Motor neuron (in vitro differentiated cells): ENCODE data around the gene CCDC78. TPM values are rescaled to one million over a fixed set of nuclear protein-coding genes. Genes with fewer than 3 reads are reported as not detected.

ENCODE experiments used
- ATAC-seq, 8 experiments: fragments of 200-7000 bp; cut with Tn5 transposase; replicated peaks in 6 of 8; 2 replicates each; pipeline ENCODE4 v1.8.0; 2021; ENCODE audit warnings: mild to moderate bottlenecking in 8 of 8, moderate library complexity in 8 of 8
- H3K27ac ChIP-seq, 2 donors: fragments of 250-450 bp; sonication (Bioruptor Pico); 2 replicates each; pipeline ENCODE4 v1.9.0; 2021; ENCODE audit warnings: antibody characterized with exemption in 2 of 2, mild to moderate bottlenecking in 2 of 2, moderate library complexity in 1 of 2
- H3K4me1 ChIP-seq, 2 donors: fragments of 250-450 bp; sonication (Bioruptor Pico); replicated peaks in 1 of 2; 2 replicates each; pipeline ENCODE4 v1.6.1; 2021; ENCODE audit warnings: antibody characterized with exemption in 2 of 2, mild to moderate bottlenecking in 2 of 2, moderate library complexity in 1 of 2
- H3K4me3 ChIP-seq, 5 donors: fragments of 250-450 bp; sonication (Bioruptor Pico); 2 replicates each; pipeline ENCODE4 v1.9.0; 2021; ENCODE audit warnings: antibody characterized with exemption in 5 of 5, mild to moderate bottlenecking in 5 of 5, moderate library complexity in 4 of 5
- WGBS, 10 experiments: fragments of 450-650 bp; shearing (Covaris generic); methylation state at CpG; one replicate each; pipeline ENCODE4 v1.0.0; 2022; 5-methylcytosine and 5-hydroxymethylcytosine counted together
- in situ Hi-C, 9 experiments: fragments of 400-800 bp; cut with MboI; loops; one replicate each; pipeline ENCODE4 v1.15.0; 2021; ENCODE audit warnings: low sequenced_read_pairs in 9 of 9, low pct_unique_long_range_greater_than_20kb in 2 of 9; ENCODE audit not compliant: unreplicated experiment in 9 of 9
- total RNA-seq, 8 experiments: library from RNA; unstranded; fragments of 300-600 nt; gene quantifications; 2 replicates each; pipeline versions ENCODE4 v1.2.3 to v1.2.4, GENCODE V29; 2022

CCDC78 gene
- total RNA-seq, 8 experiments from 2014 or later = 2.7 to 26.1 (median 4.6) TPM

- 85% methylated on average over 5 of the region's 57 CpGs; no CpG with 5 or more reads in 9 of the 10 experiments for WGBS, 10 experiments
- H3K27ac ChIP-seq = no peak overlapping the region
- ATAC-seq = no peak
- in situ Hi-C loops = no loop called here
- H3K4me1 ChIP-seq = peaks cover 25 to 31% of the 10 kb centered on the region in 2 donors
- H3K4me3 ChIP-seq = no peak overlapping the region
Measured at GRCh38 chr16:677316-678190, 48.7 kb downstream of the CCDC78 start.

- in situ Hi-C loops = no loop called here
- H3K4me1 ChIP-seq = peaks cover 25 to 31% of the 10 kb centered on the region in 2 donors
- 70 to 96% methylated on average over 2 to 13 of the region's 23 CpGs; no CpG with 5 or more reads in 8 of the 10 experiments for WGBS, 10 experiments
- no peak overlapping the region for H3K27ac ChIP-seq
- no peak for ATAC-seq
- H3K4me3 ChIP-seq = no peak overlapping the region
Measured at GRCh38 chr16:676913-677312, 49.3 kb downstream of the CCDC78 start.

DNA sequence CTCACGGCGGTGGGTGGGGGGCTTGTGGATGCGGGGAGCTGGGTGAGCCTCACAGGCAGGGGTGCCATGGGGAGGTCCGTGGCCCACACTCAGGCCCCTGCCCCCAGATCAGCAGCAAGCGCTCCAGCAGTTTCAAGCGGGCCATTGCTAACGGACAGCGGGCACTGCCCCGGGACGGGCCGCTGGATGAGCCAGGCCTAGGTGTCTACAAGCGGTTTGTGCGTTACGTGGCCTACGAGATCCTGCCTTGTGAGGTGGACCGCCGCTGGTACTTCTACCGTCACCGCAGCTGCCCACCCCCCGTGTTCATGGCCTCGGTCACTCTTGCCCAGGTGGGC is 49.7 kb downstream of the CCDC78 start:
- peaks cover 22 to 28% of the 10 kb centered on the region in 2 donors for H3K4me1 ChIP-seq
- in situ Hi-C loops = no loop called here
- no CpG with 5 or more reads among the region's 21 CpGs for WGBS, 10 experiments
- ATAC-seq = no peak
- H3K4me3 ChIP-seq = peak overlapping the region in 1 of 5 donors; percentile 41
- no peak overlapping the region for H3K27ac ChIP-seq

- ATAC-seq = peak in 1 of 8 experiments; percentile 1
- whole genome bisulfite sequencing, 10 experiments = 55 to 83% methylated on average over 4 to 6 of the region's 25 CpGs; no CpG with 5 or more reads in 8 of the 10 experiments
- Histone ChIP-seq H3K4me3 (peak overlapping the region; percentile 15 to 41 (median 27)), H3K4me1 (peaks cover 17 to 22% of the 10 kb centered on the region in 2 donors), H3K27ac (peak overlapping the region in 1 of 2 donors; percentile 82)
- in situ Hi-C loops = no loop called here
Measured at GRCh38 chr16:675884-676564, 50.2 kb downstream of the CCDC78 start.

- 0% methylated on average over 2 to 4 of the region's 73 CpGs; no CpG with 5 or more reads in 7 of the 10 experiments for WGBS, 10 experiments
- ATAC-seq = peak; percentile 4 to 47 (median 32)
- in situ Hi-C loops = no loop called here
- Histone ChIP-seq H3K27ac (peak within 1 kb of the TSS in 1 of 2 donors; percentile 82), H3K4me3 (peak within 1 kb of the TSS; percentile 15 to 41 (median 27)), H3K4me1 (peaks cover 16 to 20% of the 10 kb centered on the region in 2 donors)
Measured at GRCh38 chr16:674968-675883, 51.0 kb downstream of the CCDC78 start, which contains the start of gene RHBDL1. Gene RHBDL1, plus strand, starts transcription at chr16:675671. Its CDS starts 120 bp downstream, at chr16:675791.

DNA sequence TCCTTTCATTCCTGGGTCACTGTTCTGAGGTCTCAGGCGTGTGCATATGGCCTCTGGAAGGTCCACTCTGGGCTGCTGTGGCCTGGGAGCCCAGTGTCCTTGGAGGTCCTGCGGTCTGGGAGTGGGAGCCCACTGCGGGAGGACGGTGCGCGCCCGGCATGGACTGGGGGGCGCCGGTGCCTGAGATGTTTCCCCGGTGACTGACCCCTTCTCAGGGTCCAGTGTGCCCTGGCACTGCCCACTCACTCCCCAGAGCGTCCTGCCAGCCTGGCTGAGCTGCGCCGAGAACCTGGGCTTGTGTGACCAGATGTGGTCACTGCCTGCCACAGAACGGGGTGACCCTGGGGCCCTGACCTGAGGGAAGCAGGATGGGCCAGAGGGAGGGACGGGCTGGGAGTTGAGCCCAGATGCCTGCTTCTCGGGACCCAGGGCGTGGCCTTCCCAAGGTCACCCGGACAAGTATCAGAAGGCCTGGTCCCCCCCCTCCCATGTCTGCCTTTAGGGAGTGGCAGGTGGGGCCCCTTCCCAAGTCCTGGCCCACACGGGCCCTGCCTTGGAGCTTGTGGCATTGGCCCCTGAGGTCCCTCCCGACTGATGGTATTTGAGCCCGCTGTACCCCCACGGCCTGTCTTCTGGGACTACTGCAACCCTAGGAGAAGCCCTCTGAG is 51.9 kb downstream of the CCDC78 start:
- Histone ChIP-seq H3K27ac (no peak overlapping the region), H3K4me1 (peaks cover 16 to 19% of the 10 kb centered on the region in 2 donors), H3K4me3 (no peak overlapping the region)
- in situ Hi-C loops = no loop called here
- no peak for ATAC-seq
- 80 to 100% (median 100%) methylated on average over 1 of the region's 22 CpGs; no CpG with 5 or more reads in 7 of the 10 experiments for WGBS, 10 experiments

- Histone ChIP-seq H3K4me3 (no peak overlapping the region), H3K27ac (no peak overlapping the region), H3K4me1 (peaks cover 15 to 17% of the 10 kb centered on the region in 2 donors)
- no peak for ATAC-seq
- in situ Hi-C loops = no loop called here
- WGBS, 10 experiments = 100% methylated on average over 1 of the region's 18 CpGs; no CpG with 5 or more reads in 9 of the 10 experiments
Measured at GRCh38 chr16:673399-673991, 52.7 kb downstream of the CCDC78 start.

DNA sequence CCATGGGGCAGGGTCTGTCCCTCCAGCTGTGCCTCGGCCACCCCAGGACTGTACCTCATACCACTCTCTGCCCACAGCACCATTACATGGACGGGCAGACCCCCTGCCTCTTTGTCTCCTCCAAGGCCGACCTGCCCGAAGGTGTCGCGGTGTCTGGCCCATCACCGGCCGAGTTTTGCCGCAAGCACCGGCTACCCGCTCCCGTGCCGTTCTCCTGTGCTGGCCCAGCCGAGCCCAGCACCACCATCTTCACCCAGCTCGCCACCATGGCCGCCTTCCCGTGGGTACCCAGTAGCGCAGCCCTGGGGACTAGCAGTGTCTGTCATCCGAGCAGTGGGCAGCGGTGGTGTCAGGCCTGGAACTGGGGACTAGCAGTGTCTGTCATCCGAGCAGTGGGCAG is 53.4 kb downstream of the CCDC78 start:
- ATAC-seq = no peak
- H3K27ac ChIP-seq = no peak overlapping the region
- peaks cover 15% of the 10 kb centered on the region in 2 donors for H3K4me1 ChIP-seq
- H3K4me3 ChIP-seq = no peak overlapping the region
- whole genome bisulfite sequencing, 10 experiments = 80 to 100% (median 99%) methylated on average over 1 to 11 of the region's 21 CpGs; no CpG with 5 or more reads in 6 of the 10 experiments
- in situ Hi-C loops = no loop called here

Other genes with a start within 250 kb of the CCDC78 start
- 10 to 100 TPM in 4 of 8 experiments, 1 to 10 TPM in 4; 7.1 to 46.4 (median 12.7) TPM for gene CAPN15, start 198.7 kb downstream of the CCDC78 start, total RNA-seq
- gene PRR35, start 166.0 kb downstream of the CCDC78 start, total RNA-seq = under 1 TPM in 5 of 8 experiments, not detected in 3; 0.05 to 0.85 (median 0.24) TPM
- gene NHLRC4, start 159.4 kb downstream of the CCDC78 start, total RNA-seq = 1 to 10 TPM in 5 of 8 experiments, under 1 TPM in 3; 0.33 to 2.2 (median 1.0) TPM
- 10 to 100 TPM; 17.0 to 56.1 (median 26.0) TPM for gene PIGQ, start 156.5 kb downstream of the CCDC78 start, total RNA-seq
- gene RAB40C, start 136.4 kb downstream of the CCDC78 start, total RNA-seq = 10 to 100 TPM in 7 of 8 experiments, 1 to 10 TPM in 1; 9.3 to 23.8 (median 17.1) TPM
- 1 to 10 TPM in 2 of 8 experiments, under 1 TPM in 6; 0.14 to 9.0 (median 0.54) TPM for gene WFIKKN1, start 95.5 kb downstream of the CCDC78 start, total RNA-seq
- 10 to 100 TPM; 52.5 to 97.9 (median 66.7) TPM for gene METTL26, start 90.1 kb downstream of the CCDC78 start, total RNA-seq
- gene MCRIP2, start 84.6 kb downstream of the CCDC78 start, total RNA-seq = 10 to 100 TPM; 10.3 to 58.8 (median 31.3) TPM
- gene WDR90, start 77.1 kb downstream of the CCDC78 start, total RNA-seq = 10 to 100 TPM in 7 of 8 experiments, 1 to 10 TPM in 1; 8.0 to 62.4 (median 16.4) TPM
- 100 to 1,000 TPM in 2 of 8 experiments, 10 to 100 TPM in 6; 30.6 to 119 (median 51.7) TPM for gene RHOT2, start 58.3 kb downstream of the CCDC78 start, total RNA-seq
- gene RHBDL1, start 50.8 kb downstream of the CCDC78 start, total RNA-seq = 1 to 10 TPM; 1.0 to 8.5 (median 3.3) TPM
- 100 to 1,000 TPM in 3 of 8 experiments, 10 to 100 TPM in 5; 39.9 to 144 (median 79.4) TPM for gene STUB1, start 46.0 kb downstream of the CCDC78 start, total RNA-seq
- gene JMJD8, start 42.1 kb downstream of the CCDC78 start, total RNA-seq = 10 to 100 TPM; 18.1 to 56.4 (median 33.2) TPM
- gene WDR24, start 36.0 kb downstream of the CCDC78 start, total RNA-seq = 10 to 100 TPM in 4 of 8 experiments, 1 to 10 TPM in 4; 6.0 to 18.9 (median 11.5) TPM
- 10 to 100 TPM in 3 of 8 experiments, 1 to 10 TPM in 2, under 1 TPM in 3; 0.31 to 13.5 (median 6.3) TPM for gene FBXL16, start 20.6 kb downstream of the CCDC78 start, total RNA-seq
- gene METRN, start 11.3 kb downstream of the CCDC78 start, total RNA-seq = 100 to 1,000 TPM in 2 of 8 experiments, 10 to 100 TPM in 6; 10.1 to 402 (median 34.9) TPM
- 10 to 100 TPM; 21.6 to 30.5 (median 24.5) TPM for gene ANTKMT, start 5.3 kb downstream of the CCDC78 start, total RNA-seq
- gene HAGHL, start 663 bp upstream of the CCDC78 start, total RNA-seq = 10 to 100 TPM in 6 of 8 experiments, 1 to 10 TPM in 2; 6.6 to 36.6 (median 14.2) TPM
- 10 to 100 TPM; 15.0 to 30.5 (median 24.9) TPM for gene CIAO3, start 14.6 kb upstream of the CCDC78 start, total RNA-seq
- under 1 TPM in 3 of 8 experiments, not detected in 5; 0.23 to 0.63 (median 0.43) TPM for gene MSLN, start 34.3 kb upstream of the CCDC78 start, total RNA-seq
- gene RPUSD1, start 61.9 kb upstream of the CCDC78 start, total RNA-seq = 10 to 100 TPM in 7 of 8 experiments, 1 to 10 TPM in 1; 8.7 to 32.7 (median 15.8) TPM
- 10 to 100 TPM in 6 of 8 experiments, 1 to 10 TPM in 2; 2.5 to 41.5 (median 12.4) TPM for gene CHTF18, start 62.2 kb upstream of the CCDC78 start, total RNA-seq
- gene GNG13, start 74.3 kb upstream of the CCDC78 start, total RNA-seq = 1 to 10 TPM in 2 of 8 experiments, under 1 TPM in 3, not detected in 3; 0.56 to 2.8 (median 0.85) TPM
- 10 to 100 TPM in 3 of 8 experiments, 1 to 10 TPM in 5; 5.1 to 20.0 (median 9.2) TPM for gene LMF1, start 244.5 kb upstream of the CCDC78 start, total RNA-seq